Left forelimb (tissue), 1 donor: ENCODE measurements around the gene AP1M1.
"Not testable (repeated sequence)": the region's sequence is repeated elsewhere in the genome, so short reads cannot be mapped to it uniquely, and the experiment has no call there.

Experiments
- DNase-seq: peaks from one replicate; pipeline ENCODE4 v3.0.0-alpha.2; 2018; ENCODE audit warnings: low spot score

Gene AP1M1

GRCh38 chr19:16261584-16262368, 64.1 kb downstream of the AP1M1 start:
- DNase-seq: no peak

GRCh38 chr19:16262618-16263017, 64.9 kb downstream of the AP1M1 start:
- DNase-seq: no peak

GRCh38 chr19:16263141-16263761, 65.5 kb downstream of the AP1M1 start:
- DNase-seq: no peak

GRCh38 chr19:16265205-16265604, 67.5 kb downstream of the AP1M1 start:
- DNase-seq: no peak

- DNase-seq: no peak
These were observed 68.3 kb downstream of the AP1M1 start for GRCh38 chr19:16265890-16266585.

GRCh38 chr19:16266586-16266942, 68.9 kb downstream of the AP1M1 start:
- no peak for DNase-seq

- DNase-seq: no peak
These were observed 71.1 kb downstream of the AP1M1 start for GRCh38 chr19:16268676-16269319.

GRCh38 chr19:16272945-16273344, 75.2 kb downstream of the AP1M1 start:
- DNase-seq: peak; percentile 88

- DNase-seq: no peak
These were observed 76.7 kb downstream of the AP1M1 start for GRCh38 chr19:16274447-16274846.

GRCh38 chr19:16280306-16280705, 82.6 kb downstream of the AP1M1 start:
- no peak for DNase-seq

- DNase-seq: no peak
These were observed 84.0 kb downstream of the AP1M1 start for GRCh38 chr19:16281743-16282142.

GRCh38 chr19:16283210-16284061, 85.7 kb downstream of the AP1M1 start:
- peak; percentile 94 for DNase-seq

- no peak for DNase-seq
These were observed 86.8 kb downstream of the AP1M1 start for GRCh38 chr19:16284505-16284904.

- not testable (repeated sequence) for DNase-seq
These were observed 87.4 kb downstream of the AP1M1 start for GRCh38 chr19:16285079-16285478.

- no peak for DNase-seq
These were observed 88.2 kb downstream of the AP1M1 start for GRCh38 chr19:16285769-16286498.

- DNase-seq: no peak
These were observed 90.8 kb downstream of the AP1M1 start for GRCh38 chr19:16288544-16288943.

- no peak for DNase-seq
These were observed 91.9 kb downstream of the AP1M1 start for GRCh38 chr19:16289594-16289993.

GRCh38 chr19:16290692-16291091, 93.0 kb downstream of the AP1M1 start:
- no peak for DNase-seq

- peak; percentile 88 for DNase-seq
These were observed 95.7 kb downstream of the AP1M1 start for GRCh38 chr19:16293118-16294091.

- DNase-seq: no peak
These were observed 97.3 kb downstream of the AP1M1 start for GRCh38 chr19:16295057-16295456.
